ENCODE results near the gene MNAT1.

DNA sequence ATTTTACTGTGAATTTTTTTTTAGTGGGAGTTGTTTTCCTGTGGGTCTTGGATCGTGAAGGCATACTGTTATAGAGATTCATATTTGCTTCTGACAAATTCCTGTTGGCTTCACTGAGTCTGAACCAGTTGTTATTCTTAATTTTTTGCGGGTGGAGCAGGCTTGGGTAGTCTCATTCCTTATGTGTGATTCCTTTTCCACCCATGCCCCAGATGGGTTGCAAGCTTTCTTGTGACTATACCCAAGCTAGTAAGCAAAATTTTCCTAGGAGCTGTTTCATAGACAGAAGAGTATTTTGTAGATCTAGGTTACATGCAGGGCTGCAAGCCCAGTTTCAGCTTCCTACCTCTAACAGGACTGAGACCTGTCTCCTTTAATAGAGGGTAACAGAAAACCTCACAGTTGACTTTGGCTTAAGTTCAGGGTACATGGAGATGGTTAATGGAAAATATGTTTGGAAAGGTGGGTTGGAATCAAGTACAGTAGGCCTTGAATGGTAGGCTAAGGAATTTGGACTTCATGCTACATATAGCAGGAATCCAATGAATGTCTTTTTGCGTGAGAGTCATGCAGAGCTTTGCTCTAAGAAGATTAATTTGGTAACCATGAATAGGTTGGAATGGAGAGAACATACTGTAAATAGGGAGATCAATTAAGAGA lies 217.3 kb downstream of the MNAT1 start:
- TF ChIP-seq POLR2A (IDR thresholded peaks at IDR 0.05) (no peak), CTCF (IDR thresholded peaks at IDR 0.05) (no peak), POLR2AphosphoS5 (IDR thresholded peaks at IDR 0.05) (no peak)

Measured in transverse colon (tissue), 4 donors.